GM19099 (cell line): ENCODE measurements around the gene SLC14A1.

Experiments used
- POLR2A ChIP-seq: IDR thresholded peaks from 3 replicates; pipeline ENCODE4 v1.6.1; 2011; ENCODE audit warnings: low read depth; ENCODE audit not compliant: insufficient read length; ENCODE audit errors: extremely low read depth

The SLC14A1 gene

GRCh38 chr18:45723567-45724355 is at the start of gene SLC14A1:
Gene SLC14A1, plus strand, starts transcription at chr18:45724181. Its CDS starts 6,140 bp downstream, at chr18:45730321.
- no peak for TF ChIP-seq POLR2A

DNA sequence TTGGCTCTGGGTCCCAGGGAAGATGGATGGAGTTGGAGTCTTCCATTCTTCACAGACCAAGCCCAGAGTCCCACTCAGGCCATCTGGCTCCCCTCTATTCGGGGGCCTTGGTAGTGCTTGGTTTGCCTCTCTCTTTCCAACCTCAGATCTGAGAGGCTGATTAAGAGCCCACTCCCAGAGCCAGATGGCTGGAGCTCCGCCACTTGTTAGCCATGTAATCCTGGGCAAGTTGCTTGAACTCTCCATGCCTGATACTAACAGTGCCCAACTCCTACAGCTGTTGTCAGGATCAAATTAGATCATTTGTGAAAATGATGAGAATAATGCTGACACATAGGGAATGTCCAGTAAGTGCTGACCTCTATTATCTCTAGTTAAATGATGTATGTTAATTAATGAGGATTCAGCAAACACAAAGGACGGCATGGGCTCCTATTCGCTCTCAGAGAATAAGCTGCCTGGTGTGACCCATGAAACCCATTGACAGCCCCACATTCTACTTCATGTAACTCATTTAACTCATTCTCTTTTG is 46.6 kb upstream of the SLC14A1 start:
- TF ChIP-seq POLR2A: no peak

GRCh38 chr18:45678441-45678840 is 45.5 kb upstream of the SLC14A1 start:
- no peak for TF ChIP-seq POLR2A

DNA sequence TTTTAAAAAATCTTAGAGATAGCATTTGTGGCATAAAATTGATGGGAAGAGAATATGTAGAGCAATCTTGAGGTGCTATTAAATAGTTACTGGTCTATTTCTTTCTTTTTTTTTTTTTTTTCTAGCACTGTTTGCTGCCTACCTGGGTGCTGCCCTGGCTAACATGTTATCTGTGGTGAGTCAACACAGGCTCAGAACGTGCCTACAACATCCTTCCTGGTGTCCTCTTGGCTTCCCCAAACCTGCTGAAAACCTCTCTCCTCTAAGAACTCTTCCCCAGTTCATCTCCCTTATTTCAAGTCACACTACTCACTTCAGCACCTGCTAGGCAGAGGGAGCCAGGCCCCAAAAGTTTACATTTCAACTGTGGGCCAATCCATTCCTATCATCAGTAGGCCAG is 45.1 kb upstream of the SLC14A1 start:
- no peak for TF ChIP-seq POLR2A

- no peak for TF ChIP-seq POLR2A
These were observed 43.8 kb upstream of the SLC14A1 start for GRCh38 chr18:45680066-45680690.

DNA sequence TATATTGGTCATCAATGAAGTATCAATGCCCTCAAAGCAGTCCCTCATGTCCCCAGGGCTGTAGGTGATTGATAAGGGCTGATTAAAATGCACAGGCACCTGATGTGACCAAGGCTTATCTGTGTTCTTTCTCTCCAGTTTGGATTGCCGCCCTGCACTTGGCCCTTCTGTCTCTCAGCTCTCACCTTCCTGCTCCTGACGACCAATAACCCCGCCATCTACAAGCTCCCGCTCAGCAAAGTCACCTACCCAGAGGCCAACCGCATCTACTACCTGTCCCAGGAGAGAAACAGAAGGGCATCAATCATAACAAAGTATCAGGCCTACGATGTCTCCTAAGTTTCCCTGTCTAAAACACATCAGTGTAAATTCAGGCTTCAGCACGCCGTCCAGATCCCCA is 41.8 kb upstream of the SLC14A1 start:
- no peak for TF ChIP-seq POLR2A

GRCh38 chr18:45684341-45685115 is 39.5 kb upstream of the SLC14A1 start:
- no peak for TF ChIP-seq POLR2A

GRCh38 chr18:45686891-45687611 is 36.9 kb upstream of the SLC14A1 start:
- TF ChIP-seq POLR2A: peak; percentile 47

DNA sequence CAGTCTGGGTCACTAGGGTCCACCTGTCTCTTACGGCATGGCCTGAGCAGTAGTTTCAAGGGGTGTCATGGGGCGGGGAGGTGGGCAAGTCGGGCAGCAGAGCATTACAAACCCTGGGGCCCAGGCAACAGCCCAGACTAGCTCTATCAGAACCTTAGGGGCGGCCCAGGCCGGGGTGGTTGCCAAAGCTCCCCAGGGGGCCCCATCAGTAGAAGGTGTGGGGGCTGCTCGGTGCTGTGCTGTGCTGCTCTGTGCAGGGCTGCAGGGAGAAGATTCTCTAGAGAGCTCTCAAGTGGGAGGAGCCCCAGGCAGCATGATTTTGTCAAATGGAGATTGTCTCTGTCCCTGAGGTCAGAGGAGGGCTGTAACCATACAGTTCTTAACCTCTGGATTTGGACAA is 36.4 kb upstream of the SLC14A1 start:
- TF ChIP-seq POLR2A: no peak

- TF ChIP-seq POLR2A: no peak
These were observed 35.9 kb upstream of the SLC14A1 start for GRCh38 chr18:45688113-45688512.

DNA sequence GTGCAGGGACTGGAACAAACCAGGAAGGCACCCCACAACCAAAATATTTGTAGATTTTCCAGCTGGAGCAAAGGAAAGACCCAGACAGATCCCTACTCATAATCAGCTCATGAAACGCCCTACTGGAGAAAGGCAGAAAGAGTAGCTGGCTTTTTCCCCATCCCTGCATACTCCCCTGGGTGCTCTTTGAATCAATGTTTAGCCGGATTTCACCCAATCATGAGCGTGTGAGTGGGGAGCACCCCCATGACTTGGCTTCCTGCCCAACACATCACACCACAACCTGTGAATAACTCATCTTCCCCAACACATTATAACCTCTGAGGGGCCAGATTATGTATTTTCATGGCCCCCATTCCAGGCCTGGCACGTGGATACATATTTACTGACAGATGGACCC is 35.1 kb upstream of the SLC14A1 start:
- no peak for TF ChIP-seq POLR2A

DNA sequence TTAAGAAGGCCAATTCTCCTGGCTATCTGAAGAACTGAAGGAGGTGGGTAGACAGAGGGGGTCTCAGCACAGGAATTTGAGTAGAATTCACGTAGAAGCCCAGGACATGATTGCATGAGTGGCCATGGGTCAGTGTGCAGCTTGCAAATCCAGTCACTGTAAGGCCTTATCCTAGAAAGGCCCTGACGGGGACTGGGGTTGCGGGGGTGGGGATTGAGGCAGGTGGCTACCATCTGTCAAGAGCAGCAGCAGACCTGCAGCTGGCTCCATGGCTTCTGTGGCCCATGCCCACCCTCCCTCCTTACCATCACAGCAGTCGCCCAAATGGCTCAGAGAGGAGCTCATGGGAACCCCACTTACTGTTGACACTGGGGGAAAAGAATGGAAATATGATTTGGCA is 34.6 kb upstream of the SLC14A1 start:
- TF ChIP-seq POLR2A: no peak

GRCh38 chr18:45690975-45691815 is 32.8 kb upstream of the SLC14A1 start:
- no peak for TF ChIP-seq POLR2A

DNA sequence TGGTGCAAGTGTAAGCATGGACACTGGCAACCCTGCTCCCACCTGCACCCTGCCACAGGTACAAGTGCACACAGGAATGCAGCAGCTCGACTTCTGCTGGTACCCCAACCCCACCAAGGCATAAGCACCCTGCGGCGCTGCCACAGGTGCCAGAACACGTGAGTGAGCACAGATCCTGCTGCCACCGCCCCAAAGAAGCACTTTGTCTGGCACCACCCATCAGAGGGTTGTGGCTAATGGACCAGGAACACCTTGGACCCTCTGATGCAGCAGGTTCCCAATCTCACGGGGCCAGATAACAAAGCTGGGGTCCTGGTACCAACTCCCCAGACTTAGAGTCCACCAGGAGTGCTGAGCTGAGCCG is 32.2 kb upstream of the SLC14A1 start:
- TF ChIP-seq POLR2A: no peak
